Liver (tissue), 9 donors: ENCODE results near the gene KCNMA1. TPM values are rescaled to one million over a fixed set of nuclear protein-coding genes. Genes with fewer than 3 reads are reported as not detected.

Experiments used
- DNase-seq: peaks from one replicate; pipeline ENCODE4 v3.0.0-alpha.2; 2017; ENCODE audit warnings: low spot score
- H3K27ac ChIP-seq, 2 donors: one replicate each; pipeline ENCODE4 v1.7.0; 2013; ENCODE audit warnings: inconsistent platforms in 2 of 2, low read length in 2 of 2, control low read depth in 1 of 2, low read depth in 1 of 2, mild to moderate bottlenecking in 1 of 2
- H3K27me3 ChIP-seq, 4 donors: one replicate each; pipeline versions ENCODE4 v1.6.1 to v1.7.0; 2013; ENCODE audit warnings: low read length in 3 of 4, inconsistent platforms in 1 of 4, mild to moderate bottlenecking in 1 of 4, moderate library complexity in 1 of 4; ENCODE audit not compliant: control insufficient read depth in 4 of 4, insufficient read depth in 4 of 4
- H3K36me3 ChIP-seq, 4 donors: one replicate each; pipeline versions ENCODE4 v1.6.1 to v1.7.0; 2013; ENCODE audit warnings: low read length in 3 of 4, mild to moderate bottlenecking in 3 of 4, low read depth in 1 of 4, moderate library complexity in 1 of 4; ENCODE audit not compliant: control insufficient read depth in 4 of 4, insufficient read depth in 3 of 4
- H3K4me1 ChIP-seq, 4 donors: one replicate each; pipeline versions ENCODE4 v1.6.1 to v1.7.0; 2013; ENCODE audit warnings: low read length in 3 of 4, mild to moderate bottlenecking in 3 of 4, moderate library complexity in 1 of 4; ENCODE audit not compliant: control insufficient read depth in 4 of 4, insufficient read depth in 4 of 4
- H3K4me3 ChIP-seq, 3 donors: one replicate each; pipeline versions ENCODE4 v1.6.1 to v1.7.0; 2013; ENCODE audit warnings: low read length in 3 of 3, control low read depth in 1 of 3, low read depth in 1 of 3, mild to moderate bottlenecking in 1 of 3
- H3K9ac ChIP-seq, 2 donors: one replicate each; pipeline ENCODE4 v1.7.0; 2013; ENCODE audit warnings: low read length in 2 of 2, mild to moderate bottlenecking in 2 of 2, moderate library complexity in 2 of 2, control low read depth in 1 of 2, low read depth in 1 of 2
- H3K9me3 ChIP-seq, 4 donors: one replicate each; pipeline versions ENCODE4 v1.6.1 to v1.7.0; 2013; ENCODE audit warnings: low read length in 3 of 4; ENCODE audit not compliant: control insufficient read depth in 4 of 4
- EGR1 ChIP-seq, 2 donors: IDR thresholded peaks; 2 replicates each; pipeline ENCODE4 v1.6.1; 2016 to 2018; ENCODE audit warnings: antibody characterized with exemption in 2 of 2, low read depth in 2 of 2
- FOXA1 ChIP-seq: IDR thresholded peaks from 2 replicates; pipeline ENCODE4 v1.6.1; 2016; ENCODE audit warnings: antibody characterized with exemption
- GABPA ChIP-seq, 2 donors: IDR thresholded peaks in 1 of 2; conservative IDR thresholded peaks in 1 of 2; 2 replicates each; pipeline ENCODE4 v1.6.1; 2016; ENCODE audit warnings: antibody characterized with exemption in 2 of 2, mild to moderate bottlenecking in 1 of 2, moderate library complexity in 1 of 2
- HNF4G ChIP-seq: IDR thresholded peaks from 2 replicates; pipeline ENCODE4 v1.6.1; 2016; ENCODE audit warnings: antibody characterized with exemption
- JUND ChIP-seq, 2 donors: IDR thresholded peaks; 2 replicates each; pipeline ENCODE4 v1.6.1; 2016; ENCODE audit warnings: antibody characterized with exemption in 2 of 2
- NR2F2 ChIP-seq: IDR thresholded peaks from 2 replicates; pipeline ENCODE4 v1.6.1; 2016; ENCODE audit warnings: antibody characterized with exemption
- RAD21 ChIP-seq, 2 donors: IDR thresholded peaks; 2 replicates each; pipeline ENCODE4 v1.6.1; 2016; ENCODE audit warnings: antibody characterized with exemption in 2 of 2, mild to moderate bottlenecking in 2 of 2
- SP1 ChIP-seq: IDR thresholded peaks from 2 replicates; pipeline ENCODE4 v1.6.1; 2018; ENCODE audit warnings: antibody characterized with exemption, mild to moderate bottlenecking
- TAF1 ChIP-seq: conservative IDR thresholded peaks from 2 replicates; pipeline ENCODE4 v1.6.1; 2016; ENCODE audit warnings: antibody characterized with exemption, mild to moderate bottlenecking
- YY1 ChIP-seq: IDR thresholded peaks from 2 replicates; pipeline ENCODE4 v1.6.1; 2016; ENCODE audit warnings: antibody characterized with exemption, mild to moderate bottlenecking
- WGBS: extraction: QIAGEN DNeasy Blood & Tissue Kit; methylation state at CpG from one replicate; pipeline ENCODE4 v1.1.7; 2013; 5-methylcytosine and 5-hydroxymethylcytosine counted together
- polyA plus RNA-seq, 2 donors: library from polyadenylated mRNA; stranded (reverse) in 1 of 2; unstranded in 1 of 2; fragments of 200-250 nt in 1 of 2; fragments of >200 nt in 1 of 2; fragmentation: Nextera tagmentation in 1 of 2; extraction: Ambion mirVana in 1 of 2; gene quantifications; one replicate each; pipeline versions ENCODE4 v1.2.1 to v1.2.3, GENCODE V29; 2013 to 2015
- total RNA-seq, 2 donors: library from RNA; depleted of rRNA; stranded (reverse); fragments of >200 nt; gene quantifications; one replicate each; pipeline ENCODE4 v1.2.3, GENCODE V29; 2014
- TF ChIP-seq, protein P1 (sequence below): fragments of 150-350 bp; IDR thresholded peaks from 2 replicates; pipeline ENCODE4 v1.5.1; 2017; ENCODE audit warnings: improper control_type of control experiment, low read depth, low read length; ENCODE audit not compliant: missing input control
- TF ChIP-seq, protein P2 (sequence below): IDR thresholded peaks from 2 replicates; pipeline ENCODE4 v1.6.1; 2016; ENCODE audit warnings: antibody characterized with exemption
- TF ChIP-seq, protein P3 (sequence below): IDR thresholded peaks from 2 replicates; pipeline ENCODE4 v1.6.1; 2016; ENCODE audit warnings: antibody characterized with exemption
- TF ChIP-seq, protein P4 (sequence below): IDR thresholded peaks from 2 replicates; pipeline ENCODE4 v1.6.1; 2016; ENCODE audit warnings: antibody characterized with exemption, mild to moderate bottlenecking
- TF ChIP-seq, protein P5 (sequence below): IDR thresholded peaks from 2 replicates; pipeline ENCODE4 v1.6.1; 2016; ENCODE audit warnings: antibody characterized with exemption
- donor health status: healthy.
- donor health status: healthy.
- donor health status: healthy.
- donor health status: healthy.
- donor health status: healthy.

The KCNMA1 gene
- total and polyA plus RNA-seq, 4 donors = 2.5 to 9.7 (median 4.7) TPM

DNA sequence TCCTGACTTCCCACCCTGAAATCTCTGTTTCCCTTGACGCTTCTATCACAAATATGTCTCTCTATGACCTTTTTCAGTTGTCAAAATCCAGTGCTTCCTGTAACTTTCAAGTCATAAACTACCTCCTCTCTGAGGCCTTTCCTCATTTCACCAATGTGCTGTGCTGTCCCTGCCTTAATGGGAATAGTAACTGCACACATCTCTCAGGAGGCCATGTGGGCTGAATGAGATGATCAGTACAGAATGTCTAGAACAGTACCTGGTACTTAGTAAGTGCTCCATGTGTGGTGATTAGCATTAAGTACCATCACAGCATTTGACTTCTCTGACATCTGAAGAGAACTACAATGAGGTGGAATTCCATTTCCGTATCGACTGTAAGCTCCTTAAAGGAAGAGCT, 588.5 kb downstream of the KCNMA1 start (continued):
- TF ChIP-seq, protein P1, sequence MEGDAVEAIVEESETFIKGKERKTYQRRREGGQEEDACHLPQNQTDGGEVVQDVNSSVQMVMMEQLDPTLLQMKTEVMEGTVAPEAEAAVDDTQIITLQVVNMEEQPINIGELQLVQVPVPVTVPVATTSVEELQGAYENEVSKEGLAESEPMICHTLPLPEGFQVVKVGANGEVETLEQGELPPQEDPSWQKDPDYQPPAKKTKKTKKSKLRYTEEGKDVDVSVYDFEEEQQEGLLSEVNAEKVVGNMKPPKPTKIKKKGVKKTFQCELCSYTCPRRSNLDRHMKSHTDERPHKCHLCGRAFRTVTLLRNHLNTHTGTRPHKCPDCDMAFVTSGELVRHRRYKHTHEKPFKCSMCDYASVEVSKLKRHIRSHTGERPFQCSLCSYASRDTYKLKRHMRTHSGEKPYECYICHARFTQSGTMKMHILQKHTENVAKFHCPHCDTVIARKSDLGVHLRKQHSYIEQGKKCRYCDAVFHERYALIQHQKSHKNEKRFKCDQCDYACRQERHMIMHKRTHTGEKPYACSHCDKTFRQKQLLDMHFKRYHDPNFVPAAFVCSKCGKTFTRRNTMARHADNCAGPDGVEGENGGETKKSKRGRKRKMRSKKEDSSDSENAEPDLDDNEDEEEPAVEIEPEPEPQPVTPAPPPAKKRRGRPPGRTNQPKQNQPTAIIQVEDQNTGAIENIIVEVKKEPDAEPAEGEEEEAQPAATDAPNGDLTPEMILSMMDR = no peak
- no peak for TF ChIP-seq EGR1 (IDR thresholded peaks at IDR 0.05; ENCODE audit: low read depth in 2 of 2)
- no peak for TF ChIP-seq FOXA1
- TF ChIP-seq, protein P2, sequence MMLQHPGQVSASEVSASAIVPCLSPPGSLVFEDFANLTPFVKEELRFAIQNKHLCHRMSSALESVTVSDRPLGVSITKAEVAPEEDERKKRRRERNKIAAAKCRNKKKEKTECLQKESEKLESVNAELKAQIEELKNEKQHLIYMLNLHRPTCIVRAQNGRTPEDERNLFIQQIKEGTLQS = no peak
- TF ChIP-seq NR2F2 = no peak
- no peak for TF ChIP-seq JUND (IDR thresholded peaks at IDR 0.05)
- TF ChIP-seq, protein P3, sequence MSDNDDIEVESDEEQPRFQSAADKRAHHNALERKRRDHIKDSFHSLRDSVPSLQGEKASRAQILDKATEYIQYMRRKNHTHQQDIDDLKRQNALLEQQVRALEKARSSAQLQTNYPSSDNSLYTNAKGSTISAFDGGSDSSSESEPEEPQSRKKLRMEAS = no peak
- TF ChIP-seq SP1 = no peak
- TF ChIP-seq GABPA (IDR thresholded peaks at IDR 0.05 in 1 of 2, conservative IDR thresholded peaks at IDR 0.05 in 1 of 2) = no peak

DNA sequence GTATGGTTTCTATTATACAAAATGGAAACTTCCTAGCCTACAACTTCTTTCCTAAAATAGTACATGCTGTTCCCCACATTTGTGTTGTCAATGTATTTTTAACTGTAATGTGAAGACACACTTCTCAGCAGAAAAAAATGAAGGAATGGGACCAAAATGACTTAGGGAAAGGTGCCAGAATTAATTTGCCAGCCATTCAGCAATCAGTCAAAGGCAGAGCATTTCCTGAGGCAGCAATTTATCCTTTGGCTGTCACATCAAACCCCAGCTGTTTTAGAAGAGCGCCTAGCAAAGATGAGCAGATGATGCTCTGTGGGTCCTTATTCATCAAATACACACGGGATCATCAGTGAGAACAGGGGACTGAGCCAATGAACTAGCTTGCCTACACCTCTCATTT, 592.5 kb downstream of the KCNMA1 start:
- Histone ChIP-seq H3K4me1 (no peaks in the 10 kb centered on the region), H3K9me3 (no peaks in the 10 kb centered on the region), H3K27ac (no peak overlapping the region), H3K27me3 (no peaks in the 10 kb centered on the region), H3K36me3 (peaks cover 0 to 3% (median 0%) of the 10 kb centered on the region in 4 donors), H3K4me3 (no peak overlapping the region), H3K9ac (no peak overlapping the region)
- 81% methylated on average over 2 of the region's 2 CpGs for WGBS
- TF ChIP-seq YY1 (no peak), GABPA (IDR thresholded peaks at IDR 0.05 in 1 of 2, conservative IDR thresholded peaks at IDR 0.05 in 1 of 2) (no peak), RAD21 (IDR thresholded peaks at IDR 0.05) (no peak)
- TF ChIP-seq, protein P3 = no peak
- DNase-seq = no peak

DNA sequence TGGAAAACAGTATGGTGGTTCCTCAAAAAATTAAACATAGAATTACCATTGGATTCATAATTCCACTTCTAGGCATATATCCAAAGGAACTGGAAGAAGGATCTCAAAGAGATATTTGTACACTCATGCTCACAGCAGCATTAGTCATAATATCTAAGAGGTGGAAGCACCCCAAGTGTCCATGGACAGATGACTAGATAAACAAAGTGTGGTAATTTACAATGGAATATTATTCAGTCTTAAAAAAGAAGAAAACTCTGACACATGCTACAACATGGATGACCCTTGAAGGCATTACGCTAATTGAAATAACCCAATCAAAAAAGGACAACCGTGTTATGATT, 594.2 kb downstream of the KCNMA1 start:
- no peak overlapping the region for H3K27ac ChIP-seq
- H3K4me1 ChIP-seq = no peaks in the 10 kb centered on the region
- WGBS = 96% methylated on average over 2 of the region's 2 CpGs
- TF ChIP-seq JUND (IDR thresholded peaks at IDR 0.05) (no peak), YY1 (no peak), TAF1 (no peak), HNF4G (no peak), FOXA1 (no peak)
- TF ChIP-seq, protein P4, sequence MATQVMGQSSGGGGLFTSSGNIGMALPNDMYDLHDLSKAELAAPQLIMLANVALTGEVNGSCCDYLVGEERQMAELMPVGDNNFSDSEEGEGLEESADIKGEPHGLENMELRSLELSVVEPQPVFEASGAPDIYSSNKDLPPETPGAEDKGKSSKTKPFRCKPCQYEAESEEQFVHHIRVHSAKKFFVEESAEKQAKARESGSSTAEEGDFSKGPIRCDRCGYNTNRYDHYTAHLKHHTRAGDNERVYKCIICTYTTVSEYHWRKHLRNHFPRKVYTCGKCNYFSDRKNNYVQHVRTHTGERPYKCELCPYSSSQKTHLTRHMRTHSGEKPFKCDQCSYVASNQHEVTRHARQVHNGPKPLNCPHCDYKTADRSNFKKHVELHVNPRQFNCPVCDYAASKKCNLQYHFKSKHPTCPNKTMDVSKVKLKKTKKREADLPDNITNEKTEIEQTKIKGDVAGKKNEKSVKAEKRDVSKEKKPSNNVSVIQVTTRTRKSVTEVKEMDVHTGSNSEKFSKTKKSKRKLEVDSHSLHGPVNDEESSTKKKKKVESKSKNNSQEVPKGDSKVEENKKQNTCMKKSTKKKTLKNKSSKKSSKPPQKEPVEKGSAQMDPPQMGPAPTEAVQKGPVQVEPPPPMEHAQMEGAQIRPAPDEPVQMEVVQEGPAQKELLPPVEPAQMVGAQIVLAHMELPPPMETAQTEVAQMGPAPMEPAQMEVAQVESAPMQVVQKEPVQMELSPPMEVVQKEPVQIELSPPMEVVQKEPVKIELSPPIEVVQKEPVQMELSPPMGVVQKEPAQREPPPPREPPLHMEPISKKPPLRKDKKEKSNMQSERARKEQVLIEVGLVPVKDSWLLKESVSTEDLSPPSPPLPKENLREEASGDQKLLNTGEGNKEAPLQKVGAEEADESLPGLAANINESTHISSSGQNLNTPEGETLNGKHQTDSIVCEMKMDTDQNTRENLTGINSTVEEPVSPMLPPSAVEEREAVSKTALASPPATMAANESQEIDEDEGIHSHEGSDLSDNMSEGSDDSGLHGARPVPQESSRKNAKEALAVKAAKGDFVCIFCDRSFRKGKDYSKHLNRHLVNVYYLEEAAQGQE = no peak
- TF ChIP-seq, protein P5, sequence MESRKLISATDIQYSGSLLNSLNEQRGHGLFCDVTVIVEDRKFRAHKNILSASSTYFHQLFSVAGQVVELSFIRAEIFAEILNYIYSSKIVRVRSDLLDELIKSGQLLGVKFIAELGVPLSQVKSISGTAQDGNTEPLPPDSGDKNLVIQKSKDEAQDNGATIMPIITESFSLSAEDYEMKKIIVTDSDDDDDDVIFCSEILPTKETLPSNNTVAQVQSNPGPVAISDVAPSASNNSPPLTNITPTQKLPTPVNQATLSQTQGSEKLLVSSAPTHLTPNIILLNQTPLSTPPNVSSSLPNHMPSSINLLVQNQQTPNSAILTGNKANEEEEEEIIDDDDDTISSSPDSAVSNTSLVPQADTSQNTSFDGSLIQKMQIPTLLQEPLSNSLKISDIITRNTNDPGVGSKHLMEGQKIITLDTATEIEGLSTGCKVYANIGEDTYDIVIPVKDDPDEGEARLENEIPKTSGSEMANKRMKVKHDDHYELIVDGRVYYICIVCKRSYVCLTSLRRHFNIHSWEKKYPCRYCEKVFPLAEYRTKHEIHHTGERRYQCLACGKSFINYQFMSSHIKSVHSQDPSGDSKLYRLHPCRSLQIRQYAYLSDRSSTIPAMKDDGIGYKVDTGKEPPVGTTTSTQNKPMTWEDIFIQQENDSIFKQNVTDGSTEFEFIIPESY = no peak
- no peaks in the 10 kb centered on the region for H3K27me3 ChIP-seq
- no peak overlapping the region for H3K4me3 ChIP-seq
- no peak overlapping the region for H3K9ac ChIP-seq
- H3K9me3 ChIP-seq = no peaks in the 10 kb centered on the region
- H3K36me3 ChIP-seq = no peaks in the 10 kb centered on the region
- no peak for DNase-seq
